AML-193 (cell line): ENCODE results near the gene RCOR2.
A peak's percentile ranks its signal among the peaks of the same experiment; 100 is the strongest.
"Not testable (repeated sequence)": the region's sequence is repeated elsewhere in the genome, so short reads cannot be mapped to it uniquely, and the experiment has no call there.

Experiments used
- DNase-seq, 2 experiments: peaks; one replicate each; lab custom pipeline; 2025; lab: John Stamatoyannopoulos, UW

The RCOR2 gene

DNA sequence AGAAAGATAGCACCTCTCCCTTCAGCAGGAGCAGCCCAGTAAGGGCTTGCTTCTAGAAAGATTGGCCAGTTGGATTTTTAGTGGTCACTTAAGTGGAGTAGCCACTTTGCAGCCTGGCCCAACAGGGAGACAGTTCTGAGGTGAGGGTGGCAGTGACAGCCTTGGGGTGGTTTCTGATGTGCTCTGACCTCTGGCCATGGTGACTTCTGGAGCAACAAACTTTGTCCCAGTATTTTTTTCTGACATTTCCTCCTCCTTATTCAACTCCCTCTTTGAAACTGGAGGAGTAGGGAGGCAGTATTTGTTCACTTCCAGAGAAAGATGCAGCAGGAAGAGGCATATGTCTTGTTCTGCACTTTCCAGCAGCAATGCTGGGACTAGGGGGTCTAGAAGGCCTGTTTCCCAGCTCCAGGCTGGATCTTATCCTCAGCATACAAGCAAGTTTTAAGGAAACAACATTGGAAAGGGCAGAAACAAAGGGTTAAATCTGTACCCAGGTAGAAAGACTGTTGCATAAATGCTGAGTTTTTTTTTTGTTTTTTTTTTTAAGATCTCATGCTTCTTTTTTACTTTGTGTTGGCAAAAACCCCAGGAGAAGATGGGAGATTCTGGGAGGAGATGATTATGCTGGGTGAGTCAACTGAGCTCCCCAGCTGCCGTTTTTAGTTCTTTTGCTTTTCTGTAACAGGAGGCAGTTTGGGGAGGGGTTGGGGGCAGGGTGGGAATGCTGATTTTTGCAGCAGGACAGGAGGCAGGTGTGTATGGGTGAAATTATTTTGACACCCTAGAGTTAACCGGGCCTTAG, 37.2 kb downstream of the RCOR2 start:
- DNase-seq: no peak

DNA sequence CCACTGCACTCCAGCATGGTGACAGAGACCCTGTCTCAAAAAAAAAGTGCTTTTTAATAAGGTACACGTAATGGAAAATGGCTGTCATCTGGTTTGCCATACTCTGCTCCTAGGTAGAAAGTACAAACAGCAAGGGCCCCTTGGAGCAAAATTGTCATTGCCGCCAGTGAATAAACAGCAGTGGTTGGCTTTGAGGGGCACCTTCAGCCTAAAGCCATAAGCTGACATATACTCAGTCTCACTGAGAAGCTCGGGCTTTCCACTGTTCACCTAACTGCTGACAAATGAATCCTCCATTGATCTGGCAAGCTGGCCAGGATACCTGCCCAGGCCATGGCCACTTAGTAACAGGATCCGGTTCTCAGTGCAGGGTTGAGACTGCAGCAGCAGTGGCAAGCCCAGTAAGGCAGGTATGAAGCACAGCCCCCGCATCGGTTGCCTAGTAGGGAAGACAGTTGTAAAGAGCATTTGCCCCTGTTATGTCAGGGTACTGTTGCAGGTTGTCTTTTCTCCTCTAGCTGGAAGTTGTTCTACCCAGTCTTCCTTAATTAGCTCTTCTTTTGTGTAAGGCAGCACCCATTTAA, 39.2 kb downstream of the RCOR2 start:
- DNase-seq: no peak

DNA sequence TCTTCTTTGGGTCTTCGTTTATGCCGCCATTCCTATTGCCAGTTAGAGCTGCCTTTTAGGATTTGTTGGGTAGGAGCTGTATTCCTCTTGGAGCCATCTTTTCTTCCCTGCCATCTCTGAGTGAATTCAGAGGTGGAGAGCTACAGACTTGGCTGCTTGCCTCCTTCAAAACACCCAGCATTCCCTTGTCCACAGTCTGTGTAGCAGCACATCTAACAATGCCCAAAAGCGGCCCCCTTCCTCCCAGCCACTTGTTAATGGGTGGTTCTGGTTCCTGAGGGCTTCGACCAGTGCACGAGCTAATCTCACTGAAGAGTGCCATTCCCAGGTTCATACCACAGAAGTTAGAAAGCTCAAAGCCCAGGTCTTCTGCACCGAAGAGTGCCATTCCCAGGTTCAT, 40.3 kb downstream of the RCOR2 start:
- no peak for DNase-seq

DNA sequence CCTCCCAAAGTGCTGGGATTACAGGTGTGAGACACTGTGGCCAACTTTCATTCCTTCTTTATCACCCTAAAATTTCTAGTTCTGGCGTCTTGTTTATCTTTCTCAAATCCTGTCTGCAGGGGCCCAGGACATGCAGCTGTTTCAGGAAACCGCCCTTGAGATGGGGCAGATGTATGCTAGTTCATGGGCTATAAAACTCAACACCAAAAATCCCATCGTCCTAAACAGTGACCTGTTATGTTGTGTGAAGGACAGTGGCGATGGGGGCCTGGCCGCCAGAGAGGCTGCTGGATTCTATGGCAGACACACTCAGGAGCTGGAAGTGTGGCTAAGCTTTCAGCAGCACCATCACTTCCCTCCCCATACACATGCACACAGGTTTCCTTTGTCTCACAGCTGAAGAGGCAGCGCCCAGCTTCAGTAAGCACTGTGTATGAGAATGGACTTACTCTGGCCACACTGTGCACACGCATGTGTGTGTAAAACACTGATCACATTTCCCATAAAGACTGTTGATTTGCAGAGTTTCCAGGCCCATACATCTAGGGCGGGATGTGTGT, 41.4 kb downstream of the RCOR2 start:
- no peak for DNase-seq

DNA sequence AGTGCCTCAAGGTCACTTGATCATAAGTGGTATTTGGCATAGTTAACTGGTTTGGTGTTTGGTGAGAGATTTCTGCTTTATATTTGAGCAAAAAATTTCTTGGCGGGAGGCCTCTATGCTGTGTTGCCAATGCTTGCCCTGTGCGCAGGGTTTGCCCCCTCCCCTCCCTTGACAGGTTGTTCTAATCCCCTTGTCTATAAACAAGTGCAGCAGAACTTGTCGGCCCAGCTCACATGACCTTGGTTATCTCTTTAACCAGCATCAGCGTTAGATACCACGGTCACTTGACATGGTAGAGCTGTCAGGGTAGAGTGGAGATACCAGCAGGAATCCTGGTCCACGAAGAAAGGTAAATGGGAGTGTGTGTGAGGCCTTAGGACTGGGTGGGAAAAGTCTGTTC, 42.5 kb downstream of the RCOR2 start:
- no peak for DNase-seq

DNA sequence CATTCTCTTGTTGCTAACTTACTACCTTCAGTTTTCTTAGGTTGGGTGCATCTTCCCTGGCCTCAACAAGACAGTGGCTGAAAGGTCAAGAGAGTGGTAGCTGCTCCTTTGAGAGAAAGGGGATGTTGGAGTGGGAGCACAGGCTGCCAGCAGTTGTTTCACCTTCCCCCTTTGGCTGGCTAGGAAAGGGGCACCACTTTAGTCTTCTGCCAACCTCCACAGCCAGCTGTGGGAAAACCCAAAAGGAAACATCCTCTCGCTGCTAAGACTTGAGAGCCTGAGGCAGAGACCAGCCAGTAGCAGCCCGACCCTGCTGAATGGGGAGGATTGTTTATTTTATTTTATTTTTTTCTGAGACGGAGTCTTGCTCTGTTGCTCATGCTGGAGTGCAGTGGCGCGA, 43.7 kb downstream of the RCOR2 start:
- DNase-seq: no peak

DNA sequence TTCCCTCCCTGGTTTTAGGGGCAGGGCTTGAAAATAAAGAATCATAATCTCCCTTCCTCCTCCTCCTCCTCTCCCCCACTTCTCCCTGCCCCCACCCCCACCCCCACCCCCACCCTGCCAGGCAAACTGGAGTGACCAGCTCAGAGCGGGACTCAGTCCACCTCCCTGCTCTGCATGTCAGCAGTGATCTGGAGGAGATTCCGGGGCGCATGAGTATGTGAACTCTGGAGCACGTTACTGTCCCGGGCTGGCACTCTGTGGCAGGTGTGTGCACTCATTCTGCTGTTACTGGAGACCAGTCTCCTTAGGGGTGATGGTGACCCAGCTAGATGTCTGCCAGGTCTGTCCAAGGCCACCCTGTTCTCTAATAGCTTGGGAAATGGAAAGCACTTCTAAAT, 44.2 kb downstream of the RCOR2 start:
- DNase-seq: no peak

DNA sequence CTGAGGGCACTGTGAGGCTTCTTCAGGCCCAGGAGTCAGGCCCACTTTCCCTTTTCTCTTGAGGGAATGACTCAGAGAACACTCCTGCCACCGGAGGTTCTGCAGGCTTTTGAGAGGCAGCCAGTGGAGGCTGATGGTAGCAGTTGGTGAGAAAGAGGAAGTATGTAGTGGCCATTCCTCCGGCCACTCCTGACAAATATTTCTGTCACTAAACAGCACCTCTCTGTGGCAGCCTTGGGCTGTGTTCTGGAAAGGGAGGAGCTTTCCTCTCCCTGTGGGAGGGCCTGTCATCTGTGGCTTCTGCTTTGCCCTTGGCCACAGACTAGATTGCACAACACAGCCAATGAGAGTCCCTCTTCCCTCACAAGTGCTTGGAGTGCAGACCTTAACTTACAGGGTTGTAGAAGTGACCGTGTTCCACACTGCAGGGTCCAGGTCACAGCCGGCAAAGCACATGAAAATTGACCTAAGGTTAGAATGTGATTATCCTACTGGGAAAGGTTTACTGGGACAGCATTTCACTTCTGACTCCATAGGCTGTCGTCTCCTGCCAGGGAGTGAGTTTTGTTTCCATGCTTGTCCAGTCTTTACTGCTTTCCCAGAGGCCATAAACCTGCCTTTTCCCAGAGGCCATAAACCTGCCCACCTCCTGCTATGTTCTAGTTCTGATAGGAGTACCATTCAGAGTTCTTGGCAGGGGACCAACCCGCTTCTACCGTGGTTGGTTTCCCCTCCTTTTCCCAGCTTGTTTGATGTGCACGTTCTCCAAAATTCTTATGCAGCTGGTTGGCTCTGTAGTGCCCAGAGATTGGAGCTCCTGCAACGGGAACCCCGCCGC, 44.8 kb downstream of the RCOR2 start:
- DNase-seq: peak; percentile 99

DNA sequence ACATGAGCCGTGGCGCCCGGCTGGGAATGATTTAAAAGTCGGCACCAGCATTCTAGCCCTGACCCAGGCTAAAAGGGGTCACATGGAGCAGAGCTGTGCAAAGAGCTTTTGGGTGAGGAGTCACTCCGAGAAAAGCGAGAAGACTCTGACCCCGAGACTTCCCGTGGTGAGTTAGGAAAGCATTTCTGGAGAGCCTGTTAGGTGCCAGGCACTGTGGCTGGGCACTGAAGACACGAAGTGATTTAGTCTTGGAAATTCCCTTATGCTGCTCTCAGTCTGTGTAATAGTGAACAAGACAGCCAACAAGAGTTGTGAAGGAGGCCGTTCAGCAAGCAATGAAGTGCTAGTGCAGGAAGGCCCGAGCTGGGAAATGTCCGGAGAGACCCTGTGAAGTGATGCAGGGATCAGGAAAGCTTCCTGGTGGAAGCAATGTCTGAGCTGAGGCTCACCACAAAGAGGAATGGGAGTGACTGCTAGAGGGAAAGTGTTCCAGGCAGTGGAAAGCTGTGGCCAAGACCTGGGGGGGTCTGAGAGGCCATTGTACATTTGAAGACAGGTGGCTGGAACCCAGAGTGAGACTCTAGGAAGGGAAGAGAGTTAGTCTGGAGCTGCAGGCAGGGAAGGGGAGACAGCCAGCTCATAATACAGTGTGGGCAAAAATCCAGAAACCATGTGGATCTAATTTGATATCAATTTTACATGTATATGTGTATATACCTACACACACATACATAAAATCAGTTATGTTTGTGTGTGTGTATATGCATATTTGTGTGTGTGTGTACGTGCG, 46.4 kb downstream of the RCOR2 start:
- DNase-seq: no peak

DNA sequence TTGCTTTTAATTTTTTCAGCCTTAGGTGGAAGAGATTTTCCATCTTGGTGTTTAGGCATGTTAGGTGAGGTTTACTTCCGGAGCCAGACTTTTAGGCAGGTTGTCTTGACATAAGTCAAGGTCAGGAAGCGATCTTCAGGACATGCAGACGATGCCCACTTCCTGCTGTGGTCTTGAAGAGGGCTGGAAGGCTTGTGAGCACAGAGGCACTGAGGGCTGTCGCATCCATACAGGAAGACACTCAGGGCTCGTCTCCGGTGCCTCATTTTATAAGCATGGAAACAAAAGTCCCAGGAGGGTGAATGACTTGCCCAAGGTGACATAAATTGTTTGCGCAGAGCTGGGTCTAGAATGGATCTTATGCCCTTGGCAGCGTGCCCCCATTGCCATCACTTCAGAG, 47.3 kb downstream of the RCOR2 start:
- DNase-seq: no peak

DNA sequence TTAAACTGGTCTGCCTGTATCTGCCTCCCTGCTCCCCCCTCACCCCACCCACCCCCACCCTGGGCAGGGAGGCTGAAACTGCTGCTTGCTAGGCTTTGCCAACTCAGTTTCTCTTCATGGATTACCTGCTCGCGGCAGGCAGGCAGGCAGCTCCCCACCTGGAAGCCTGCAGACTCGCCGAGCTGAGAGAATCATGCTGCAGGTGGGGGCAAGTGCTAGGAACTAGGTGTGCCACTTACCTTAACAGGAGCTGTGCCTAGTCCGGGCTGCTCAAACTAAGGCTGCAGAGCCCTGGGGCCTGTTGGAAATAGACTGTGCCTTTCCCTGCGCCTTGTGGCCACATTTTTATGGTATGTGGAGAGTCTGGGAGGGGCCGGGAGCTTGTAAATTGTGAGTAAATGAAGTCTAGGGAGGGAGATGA, 47.8 kb downstream of the RCOR2 start:
- DNase-seq: no peak

DNA sequence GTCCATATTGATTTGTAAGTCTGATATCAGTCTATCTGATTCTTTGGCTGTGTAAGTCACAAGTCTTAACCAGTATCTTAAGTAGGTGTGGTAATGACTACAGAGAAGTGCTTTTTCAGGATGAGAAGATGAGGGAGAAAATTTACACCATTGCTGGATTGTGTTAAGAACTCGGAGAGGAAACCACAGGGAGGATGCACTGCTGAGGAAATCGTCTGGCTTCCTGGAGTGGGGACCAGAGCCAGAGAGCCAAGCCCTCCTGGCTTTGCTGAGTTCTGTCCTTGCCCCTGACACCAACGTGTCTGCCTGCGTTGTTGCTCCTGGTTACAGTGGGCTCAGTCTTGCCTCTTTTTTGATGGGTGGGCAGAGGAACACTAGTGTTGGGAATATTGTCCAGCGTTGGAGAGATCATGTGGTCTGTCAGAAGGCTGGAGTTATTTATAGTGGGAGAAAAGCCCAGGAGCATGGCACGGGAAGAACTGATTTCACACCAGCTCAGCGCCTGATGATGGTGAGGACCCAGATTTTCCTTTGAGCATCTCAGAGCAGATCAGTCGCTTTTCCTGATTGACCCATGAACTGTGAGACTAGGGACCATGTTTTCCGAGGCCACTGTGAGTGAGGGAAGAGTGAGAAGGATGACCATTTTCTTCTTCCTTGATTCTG, 48.4 kb downstream of the RCOR2 start:
- peak; percentile 53 to 55 for DNase-seq

DNA sequence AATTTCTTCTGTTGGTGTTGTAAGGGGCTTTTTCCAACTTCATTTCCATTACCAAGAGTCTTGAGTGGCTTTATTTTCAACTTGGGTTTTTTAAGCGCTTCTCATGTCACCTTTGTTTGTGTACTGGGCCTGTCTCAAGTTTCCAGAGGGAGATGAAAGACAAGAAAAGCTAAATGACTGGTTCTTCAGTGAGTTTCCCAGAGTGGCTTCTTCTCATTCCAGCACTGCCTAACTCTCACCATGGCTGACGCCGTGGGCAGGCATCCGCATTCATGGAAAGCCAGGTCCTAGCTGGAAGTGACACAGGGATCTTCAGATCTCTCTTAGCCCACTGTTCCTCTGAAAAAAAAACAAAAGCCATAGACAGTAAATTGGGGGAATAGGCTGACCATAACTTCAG, 49.5 kb downstream of the RCOR2 start:
- no peak for DNase-seq

DNA sequence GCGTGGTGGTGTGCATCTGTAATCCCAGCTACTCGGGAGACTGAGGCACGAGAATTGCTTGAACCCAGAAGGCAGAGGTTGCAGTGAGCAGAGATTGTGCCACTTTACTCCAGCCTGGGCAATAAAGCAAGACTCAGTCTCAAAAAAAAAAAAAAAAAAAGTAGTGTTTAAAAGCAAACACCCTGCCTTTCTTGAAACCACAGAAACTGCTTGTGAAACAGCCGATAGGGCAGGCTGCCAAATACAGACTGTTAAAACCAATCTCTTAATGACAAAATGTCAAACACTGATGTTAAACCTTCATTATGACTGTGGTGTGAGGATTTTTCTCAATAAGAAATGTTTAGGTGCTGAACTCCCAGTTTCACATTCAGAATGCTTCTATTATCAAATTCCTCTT, 50.8 kb downstream of the RCOR2 start:
- DNase-seq: peak; percentile 77 to 81

DNA sequence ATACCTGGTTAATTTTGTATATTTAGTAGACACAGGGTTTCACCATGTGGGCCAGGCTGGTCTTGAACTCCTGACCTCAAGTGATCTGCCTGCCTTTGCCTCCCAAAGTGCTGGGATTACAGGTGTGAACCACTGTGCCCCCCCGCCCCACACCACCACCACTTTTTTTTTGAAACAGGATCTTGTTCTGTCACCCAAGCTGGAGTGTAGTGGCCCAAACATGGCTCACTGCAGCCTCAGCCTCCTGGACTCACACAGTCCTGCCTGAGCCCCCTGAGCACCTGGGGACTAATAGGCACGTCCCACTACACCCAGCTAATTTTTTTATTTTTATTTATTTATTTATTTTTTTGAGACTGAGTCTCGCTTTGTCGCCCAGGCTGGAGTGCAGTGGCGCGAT, 53.3 kb downstream of the RCOR2 start:
- not testable (repeated sequence) for DNase-seq

DNA sequence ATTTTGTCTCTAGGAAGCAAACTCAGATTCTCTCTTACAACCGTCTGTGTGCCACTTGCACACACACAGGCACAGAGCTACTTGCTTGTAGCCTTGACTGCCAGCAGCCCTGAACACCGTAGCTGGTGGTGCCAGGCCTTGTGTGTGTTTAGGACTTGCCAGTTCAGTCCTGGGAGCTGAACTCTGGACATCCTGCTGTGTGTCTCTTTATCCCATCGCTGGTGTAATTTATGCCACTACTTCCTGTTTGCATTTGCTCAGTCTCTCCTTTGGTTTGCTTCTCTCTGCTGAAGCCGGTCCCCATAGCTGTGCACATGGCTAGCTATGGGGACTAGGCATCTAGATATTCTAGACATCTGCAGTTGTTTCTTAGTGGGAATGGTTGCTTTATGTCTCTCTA, 54.0 kb downstream of the RCOR2 start:
- DNase-seq: no peak
